Measurements from ENCODE around the gene SLC17A7.
A peak's percentile ranks its signal among the peaks of the same experiment; 100 is the strongest.

Gene SLC17A7

GRCh38 chr19:49459388-49459787 is 18.1 kb upstream of the SLC17A7 start:
- no peak overlapping the region for H3K4me3 ChIP-seq (replicated peaks; ENCODE audit: low read depth, low read length)
- no peak for DNase-seq (ENCODE audit: extremely low read depth, low read depth)
- TF ChIP-seq, protein P1, sequence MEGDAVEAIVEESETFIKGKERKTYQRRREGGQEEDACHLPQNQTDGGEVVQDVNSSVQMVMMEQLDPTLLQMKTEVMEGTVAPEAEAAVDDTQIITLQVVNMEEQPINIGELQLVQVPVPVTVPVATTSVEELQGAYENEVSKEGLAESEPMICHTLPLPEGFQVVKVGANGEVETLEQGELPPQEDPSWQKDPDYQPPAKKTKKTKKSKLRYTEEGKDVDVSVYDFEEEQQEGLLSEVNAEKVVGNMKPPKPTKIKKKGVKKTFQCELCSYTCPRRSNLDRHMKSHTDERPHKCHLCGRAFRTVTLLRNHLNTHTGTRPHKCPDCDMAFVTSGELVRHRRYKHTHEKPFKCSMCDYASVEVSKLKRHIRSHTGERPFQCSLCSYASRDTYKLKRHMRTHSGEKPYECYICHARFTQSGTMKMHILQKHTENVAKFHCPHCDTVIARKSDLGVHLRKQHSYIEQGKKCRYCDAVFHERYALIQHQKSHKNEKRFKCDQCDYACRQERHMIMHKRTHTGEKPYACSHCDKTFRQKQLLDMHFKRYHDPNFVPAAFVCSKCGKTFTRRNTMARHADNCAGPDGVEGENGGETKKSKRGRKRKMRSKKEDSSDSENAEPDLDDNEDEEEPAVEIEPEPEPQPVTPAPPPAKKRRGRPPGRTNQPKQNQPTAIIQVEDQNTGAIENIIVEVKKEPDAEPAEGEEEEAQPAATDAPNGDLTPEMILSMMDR (IDR thresholded peaks at IDR 0.05; ENCODE audit: low read depth, low read length, missing control alignments), result no peak

DNA sequence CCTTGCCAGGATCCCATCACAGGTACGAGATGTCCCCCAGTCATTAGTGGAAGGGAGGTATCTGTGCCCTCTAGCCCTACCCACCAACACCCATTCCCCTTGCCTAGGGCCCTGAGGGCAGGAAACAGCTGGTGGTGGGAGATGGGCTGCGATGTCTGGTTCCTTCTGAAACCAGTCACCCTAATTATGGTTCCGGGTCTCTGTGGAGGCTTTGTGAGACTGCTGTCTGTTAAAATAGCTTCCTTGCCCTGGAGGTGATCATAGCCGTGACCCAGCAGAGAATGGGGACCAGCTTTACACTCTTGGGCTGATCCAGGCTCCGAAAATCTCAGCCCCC is 17.2 kb upstream of the SLC17A7 start:
- H3K4me3 ChIP-seq (replicated peaks; ENCODE audit: low read depth, low read length), result no peak overlapping the region
- DNase-seq (ENCODE audit: extremely low read depth, low read depth), result no peak
- TF ChIP-seq, protein P1 (IDR thresholded peaks at IDR 0.05; ENCODE audit: low read depth, low read length, missing control alignments), result no peak

- DNase-seq (ENCODE audit: extremely low read depth, low read depth), result no peak
- TF ChIP-seq, protein P1 (IDR thresholded peaks at IDR 0.05; ENCODE audit: low read depth, low read length, missing control alignments), result no peak
- H3K4me3 ChIP-seq (replicated peaks; ENCODE audit: low read depth, low read length), result no peak overlapping the region
Observed at GRCh38 chr19:49456326-49456725, 15.0 kb upstream of the SLC17A7 start.

GRCh38 chr19:49455773-49456172 is 14.4 kb upstream of the SLC17A7 start:
- TF ChIP-seq, protein P1 (IDR thresholded peaks at IDR 0.05; ENCODE audit: low read depth, low read length, missing control alignments), result no peak
- DNase-seq (ENCODE audit: extremely low read depth, low read depth), result no peak
- no peak overlapping the region for H3K4me3 ChIP-seq (replicated peaks; ENCODE audit: low read depth, low read length)

- DNase-seq (ENCODE audit: extremely low read depth, low read depth), result no peak
- H3K4me3 ChIP-seq (replicated peaks; ENCODE audit: low read depth, low read length), result peak overlapping the region; percentile 62
- TF ChIP-seq, protein P1 (IDR thresholded peaks at IDR 0.05; ENCODE audit: low read depth, low read length, missing control alignments), result no peak
Observed at GRCh38 chr19:49453757-49454240, 12.5 kb upstream of the SLC17A7 start.

GRCh38 chr19:49453013-49453756 is 11.9 kb upstream of the SLC17A7 start, which contains the start of gene ALDH16A1:
Gene ALDH16A1 (plus strand): TSS chr19:49453225. CDS start chr19:49453332, 107 bp downstream.
- TF ChIP-seq, protein P1 (IDR thresholded peaks at IDR 0.05; ENCODE audit: low read depth, low read length, missing control alignments), result no peak

More at GRCh38 chr19:49453013-49453756, 11.9 kb upstream of the SLC17A7 start, which contains the start of gene ALDH16A1:
- peak within 1 kb of the TSS; percentile 62 for H3K4me3 ChIP-seq (replicated peaks; ENCODE audit: low read depth, low read length)
- DNase-seq (ENCODE audit: extremely low read depth, low read depth), result peak; percentile 93
